Cardiac muscle cell (in vitro differentiated cells and primary cell): ENCODE results near the gene PADI2. TPM values are rescaled to one million over a fixed set of nuclear protein-coding genes. Genes with fewer than 3 reads are reported as not detected.

ENCODE experiments used
- DNase-seq, 2 donors: peaks; one replicate each; pipeline versions ENCODE4 v3.0.0 to v3.0.0-alpha.2; 2010 to 2017; ENCODE audit warnings: low read depth in 1 of 2, low spot score in 1 of 2
- H3K27ac ChIP-seq: fragments of 200-600 bp; sonication (generic); 2 replicates; pipeline ENCODE4 v1.5.1; 2016
- H3K27me3 ChIP-seq: fragments of 200-600 bp; sonication (generic); 2 replicates; pipeline ENCODE4 v1.6.0; 2016; ENCODE audit warnings: control low read depth
- H3K36me3 ChIP-seq: fragments of 200-600 bp; sonication (generic); 2 replicates; pipeline ENCODE4 v1.5.1; 2016; ENCODE audit warnings: control low read depth
- H3K4me1 ChIP-seq: fragments of 200-600 bp; sonication (generic); 2 replicates; pipeline ENCODE4 v1.8.1; 2017; ENCODE audit warnings: low read depth, mild to moderate bottlenecking, mixed run types
- H3K4me3 ChIP-seq: fragments of 200-600 bp; sonication (generic); 2 replicates; pipeline ENCODE4 v1.5.1; 2016; ENCODE audit warnings: mild to moderate bottlenecking
- H3K9me3 ChIP-seq: fragments of 200-600 bp; sonication (generic); 2 replicates; pipeline ENCODE4 v1.5.1; 2017; ENCODE audit warnings: low read depth, mild to moderate bottlenecking, control low read depth
- CTCF ChIP-seq: IDR thresholded peaks from 2 replicates; pipeline ENCODE4 v1.5.1; 2012; ENCODE audit warnings: low read depth, mild to moderate bottlenecking, low read length
- polyA plus RNA-seq: library from polyadenylated mRNA; unstranded; fragments of >200 nt; fragmentation: Nextera tagmentation; extraction: Ambion mirVana; gene quantifications from 2 replicates; pipeline ENCODE4 v1.2.1, GENCODE V29; 2016
- total RNA-seq: library from RNA; depleted of rRNA; stranded (reverse); fragments of >200 nt; gene quantifications from 2 replicates; pipeline ENCODE4 v1.2.3, GENCODE V29; 2016

PADI2 gene
- total and polyA plus RNA-seq, 2 experiments from 2014 or later = 0.11 to 0.54 TPM

DNA sequence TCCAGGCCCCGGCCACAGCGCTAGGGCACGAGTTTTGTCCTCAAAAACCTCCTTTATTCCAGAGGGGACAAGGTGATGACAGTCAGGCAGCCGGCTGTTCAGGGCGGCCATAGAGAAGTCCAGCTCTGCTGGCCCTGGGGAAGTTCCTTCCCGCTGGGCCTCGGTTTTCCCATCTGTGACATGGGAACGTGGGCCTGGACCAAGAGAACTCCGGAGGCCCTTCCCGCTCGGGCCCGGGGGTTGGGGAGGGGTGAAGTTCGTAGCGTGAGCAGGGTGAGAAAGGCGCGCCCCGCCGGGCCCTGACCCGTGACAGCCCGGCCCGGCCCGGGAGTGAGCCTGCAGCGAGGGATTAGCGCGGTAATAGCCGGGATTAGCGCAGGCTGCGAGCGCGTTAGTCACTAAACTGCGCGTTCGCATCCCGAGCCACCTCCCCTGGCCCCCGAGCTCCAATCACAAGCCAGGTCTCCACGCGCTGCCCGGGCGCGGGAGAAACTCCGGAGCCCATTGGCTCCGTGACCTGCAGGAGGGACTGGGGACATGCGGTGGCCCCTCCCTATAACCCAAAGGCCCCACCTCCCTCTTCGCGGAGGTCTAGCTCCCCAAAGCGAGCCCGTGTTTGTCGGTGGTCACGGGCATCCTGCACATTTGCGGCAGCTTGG, 29.8 kb upstream of the PADI2 start:
- Histone ChIP-seq H3K4me1 (no peaks in the 10 kb centered on the region), H3K9me3 (no peaks in the 10 kb centered on the region), H3K4me3 (no peak overlapping the region), H3K27ac (no peak overlapping the region), H3K27me3 (no peaks in the 10 kb centered on the region), H3K36me3 (no peaks in the 10 kb centered on the region)
- peak in 1 of 2 donors; percentile 53 for DNase-seq
- no peak for TF ChIP-seq CTCF

GRCh38 chr1:17145648-17146047, 26.4 kb upstream of the PADI2 start:
- no peak for TF ChIP-seq CTCF
- H3K4me3 ChIP-seq = no peak overlapping the region
- H3K27ac ChIP-seq = no peak overlapping the region
- no peaks in the 10 kb centered on the region for H3K27me3 ChIP-seq
- H3K4me1 ChIP-seq = no peaks in the 10 kb centered on the region
- no peaks in the 10 kb centered on the region for H3K36me3 ChIP-seq
- no peaks in the 10 kb centered on the region for H3K9me3 ChIP-seq
- no peak for DNase-seq

DNA sequence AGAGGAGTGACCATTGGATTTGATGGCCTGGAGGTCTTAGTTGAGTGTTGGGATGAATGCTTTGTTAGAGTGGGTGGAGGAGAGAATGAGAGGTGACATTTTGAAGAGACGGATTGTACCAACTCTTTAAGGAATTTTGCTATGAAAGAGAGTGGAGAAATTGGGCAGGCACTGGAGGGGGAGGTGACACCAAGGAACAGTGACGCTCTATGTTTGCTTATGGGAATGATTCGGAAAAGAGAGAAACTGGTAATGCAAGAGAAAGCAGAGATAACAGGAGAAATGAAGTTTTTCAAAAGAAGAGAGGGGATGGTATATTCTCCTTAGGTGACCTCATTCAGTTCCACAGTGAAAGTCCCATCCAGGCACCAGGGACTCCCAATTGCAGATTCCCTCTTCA, 24.5 kb upstream of the PADI2 start:
- Histone ChIP-seq H3K36me3 (no peaks in the 10 kb centered on the region), H3K4me1 (no peaks in the 10 kb centered on the region), H3K27ac (no peak overlapping the region), H3K9me3 (no peaks in the 10 kb centered on the region), H3K4me3 (no peak overlapping the region), H3K27me3 (no peaks in the 10 kb centered on the region)
- no peak for DNase-seq
- no peak for TF ChIP-seq CTCF

- H3K27me3 ChIP-seq = no peaks in the 10 kb centered on the region
- no peak overlapping the region for H3K27ac ChIP-seq
- no peak for DNase-seq
- H3K4me3 ChIP-seq = no peak overlapping the region
- H3K4me1 ChIP-seq = no peaks in the 10 kb centered on the region
- no peak for TF ChIP-seq CTCF
- H3K36me3 ChIP-seq = no peaks in the 10 kb centered on the region
- H3K9me3 ChIP-seq = no peaks in the 10 kb centered on the region
Observed at GRCh38 chr1:17141441-17142197, 22.4 kb upstream of the PADI2 start.

DNA sequence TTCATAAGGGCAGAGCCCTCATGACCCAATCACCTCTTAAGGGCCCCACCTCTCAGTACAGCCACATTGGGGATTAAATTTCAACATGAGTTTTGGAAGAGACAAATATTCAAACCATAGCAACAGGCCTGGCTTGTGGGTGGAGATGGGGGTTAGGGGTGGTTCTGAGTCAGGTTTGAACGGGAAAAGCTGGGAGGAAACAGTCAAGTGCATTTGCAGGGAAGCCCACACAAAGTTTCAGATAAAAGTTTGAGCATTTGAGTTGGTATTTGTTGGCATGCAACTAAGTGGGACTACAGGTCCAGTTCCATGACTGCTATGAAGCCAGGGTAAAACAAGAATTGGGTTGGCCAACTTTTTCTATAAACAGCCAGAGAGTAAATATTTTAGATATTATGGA, 21.0 kb upstream of the PADI2 start:
- TF ChIP-seq CTCF = no peak
- peak in 1 of 2 donors; percentile 54 for DNase-seq
- no peaks in the 10 kb centered on the region for H3K4me1 ChIP-seq
- no peaks in the 10 kb centered on the region for H3K9me3 ChIP-seq
- no peak overlapping the region for H3K27ac ChIP-seq
- H3K36me3 ChIP-seq = no peaks in the 10 kb centered on the region
- no peak overlapping the region for H3K4me3 ChIP-seq
- H3K27me3 ChIP-seq = no peaks in the 10 kb centered on the region
